HL-60 (cell line): Measurements from ENCODE around the gene KLC1.

ENCODE experiments used
- DNase-seq, 2 experiments: peaks; one replicate each; pipeline ENCODE4 v3.0.0-alpha.2; 2010 to 2020; ENCODE audit warnings: low read depth in 1 of 2, low spot score in 1 of 2
- H3K27ac ChIP-seq: fragments of 250-450 bp; sonication (Bioruptor Pico); replicated peaks from 2 replicates; pipeline ENCODE4 v1.5.1; 2020; ENCODE audit warnings: mild to moderate bottlenecking, moderate library complexity
- H3K27me3 ChIP-seq: fragments of 250-450 bp; sonication (Bioruptor Pico); 2 replicates; pipeline ENCODE4 v1.5.1; 2021; ENCODE audit warnings: mild to moderate bottlenecking, moderate library complexity; ENCODE audit not compliant: insufficient read depth, poor library complexity, severe bottlenecking
- H3K4me3 ChIP-seq: replicated peaks from 2 replicates; pipeline ENCODE4 v1.5.1; 2011; ENCODE audit warnings: mild to moderate bottlenecking, control low read depth, low read length; ENCODE audit not compliant: insufficient read depth
- CTCF ChIP-seq: IDR thresholded peaks from one replicate; pipeline ENCODE4 v1.5.1; 2011; ENCODE audit warnings: low read length, control low read depth, inconsistent platforms; ENCODE audit not compliant: insufficient read depth
- GABPA ChIP-seq: IDR thresholded peaks from 2 replicates; pipeline ENCODE4 v1.6.1; 2012; ENCODE audit warnings: low read depth
- POLR2AphosphoS5 ChIP-seq: IDR thresholded peaks from 2 replicates; pipeline ENCODE4 v1.6.1; 2012; ENCODE audit warnings: low read depth
- REST ChIP-seq: IDR thresholded peaks from 2 replicates; pipeline ENCODE4 v1.6.1; 2012; ENCODE audit warnings: low read depth; ENCODE audit not compliant: insufficient replicate concordance
- SPI1 ChIP-seq: IDR thresholded peaks from 2 replicates; pipeline ENCODE4 v1.6.1; 2012; ENCODE audit warnings: low read depth, mild to moderate bottlenecking, borderline replicate concordance

KLC1 gene

GRCh38 chr14:103711516-103712431 lies 82.8 kb downstream of the KLC1 start:
- DNase-seq = no peak
- Histone ChIP-seq H3K27me3 (no peaks in the 10 kb centered on the region), H3K4me3 (no peak overlapping the region), H3K27ac (no peak overlapping the region)
- no peak for TF ChIP-seq GABPA
- no peak for TF ChIP-seq CTCF
- TF ChIP-seq REST = no peak
- TF ChIP-seq POLR2AphosphoS5 = no peak
- TF ChIP-seq SPI1 = no peak

GRCh38 chr14:103712633-103713247 lies 83.7 kb downstream of the KLC1 start:
- Histone ChIP-seq H3K4me3 (no peak overlapping the region), H3K27ac (no peak overlapping the region), H3K27me3 (no peaks in the 10 kb centered on the region)
- DNase-seq = no peak
- TF ChIP-seq REST (no peak), POLR2AphosphoS5 (no peak), SPI1 (no peak), CTCF (no peak), GABPA (no peak)

DNA sequence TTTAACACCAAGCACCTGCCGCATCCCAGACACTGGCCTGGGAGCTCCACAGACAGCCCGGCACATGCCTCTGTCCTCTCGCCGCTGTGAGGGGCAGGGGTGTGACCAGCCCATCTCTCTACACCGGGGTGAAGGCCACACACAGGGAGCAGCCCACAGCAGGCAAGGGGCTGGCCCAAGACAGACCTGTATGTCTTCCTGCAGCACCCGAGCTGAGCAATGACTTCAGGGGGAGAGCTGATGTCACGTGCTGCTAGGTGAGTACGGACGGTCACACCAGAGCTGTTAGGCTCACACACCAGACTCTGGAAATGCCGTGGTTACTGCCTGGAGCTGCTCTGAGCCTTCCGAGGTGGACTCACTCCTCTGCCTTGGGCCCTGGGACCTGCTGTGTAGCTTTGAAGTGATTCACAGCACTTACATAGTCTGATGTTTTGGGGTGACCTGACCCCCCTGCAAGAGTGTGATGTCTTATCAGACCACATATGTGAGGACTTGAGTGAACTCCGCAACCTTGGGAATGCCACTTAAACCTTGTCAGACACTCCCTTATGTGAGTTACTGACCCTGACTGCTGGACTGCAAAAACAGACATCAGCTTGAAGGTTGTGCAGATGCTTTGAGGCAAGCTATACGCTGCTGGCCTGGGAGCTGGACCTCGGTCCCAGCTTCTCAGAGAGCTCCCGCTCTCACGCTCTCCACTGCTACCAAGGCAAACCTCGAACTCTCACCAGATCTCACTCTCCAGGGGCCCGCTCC lies 84.5 kb downstream of the KLC1 start:
- Histone ChIP-seq H3K27me3 (no peaks in the 10 kb centered on the region), H3K4me3 (no peak overlapping the region), H3K27ac (no peak overlapping the region)
- DNase-seq = no peak
- TF ChIP-seq GABPA (no peak), CTCF (no peak), POLR2AphosphoS5 (no peak), REST (no peak), SPI1 (no peak)
